ENCODE measurements around the gene DISC1.

DNA sequence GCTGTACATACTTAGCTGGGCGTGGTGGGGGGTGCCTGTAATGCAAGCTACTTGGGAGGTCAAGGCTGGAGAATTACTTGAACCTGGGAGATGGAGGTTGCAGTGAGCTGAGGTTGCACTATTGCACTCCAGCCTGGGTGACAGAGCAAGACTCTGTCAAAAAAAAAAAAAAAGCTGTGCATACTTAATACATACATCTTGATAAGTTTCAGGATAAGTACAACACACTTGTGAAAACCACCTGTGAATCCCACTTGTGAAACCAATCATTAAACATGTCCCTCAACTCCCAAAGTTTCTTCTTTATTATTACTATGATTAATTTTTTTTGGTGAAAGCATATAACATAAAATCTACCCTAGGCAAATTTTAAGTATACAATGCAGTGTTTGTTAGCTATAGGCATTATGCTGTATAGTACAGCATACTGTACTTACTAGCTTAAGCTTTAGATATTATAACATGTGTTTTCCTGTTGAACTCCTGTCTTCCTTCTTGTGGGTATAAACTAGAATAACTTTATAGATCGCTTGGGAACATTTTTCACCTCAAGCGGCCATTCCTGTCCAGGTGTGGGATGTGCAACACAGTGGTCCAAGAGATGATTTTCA is 41.4 kb downstream of the DISC1 start:
- TF ChIP-seq, protein P1, sequence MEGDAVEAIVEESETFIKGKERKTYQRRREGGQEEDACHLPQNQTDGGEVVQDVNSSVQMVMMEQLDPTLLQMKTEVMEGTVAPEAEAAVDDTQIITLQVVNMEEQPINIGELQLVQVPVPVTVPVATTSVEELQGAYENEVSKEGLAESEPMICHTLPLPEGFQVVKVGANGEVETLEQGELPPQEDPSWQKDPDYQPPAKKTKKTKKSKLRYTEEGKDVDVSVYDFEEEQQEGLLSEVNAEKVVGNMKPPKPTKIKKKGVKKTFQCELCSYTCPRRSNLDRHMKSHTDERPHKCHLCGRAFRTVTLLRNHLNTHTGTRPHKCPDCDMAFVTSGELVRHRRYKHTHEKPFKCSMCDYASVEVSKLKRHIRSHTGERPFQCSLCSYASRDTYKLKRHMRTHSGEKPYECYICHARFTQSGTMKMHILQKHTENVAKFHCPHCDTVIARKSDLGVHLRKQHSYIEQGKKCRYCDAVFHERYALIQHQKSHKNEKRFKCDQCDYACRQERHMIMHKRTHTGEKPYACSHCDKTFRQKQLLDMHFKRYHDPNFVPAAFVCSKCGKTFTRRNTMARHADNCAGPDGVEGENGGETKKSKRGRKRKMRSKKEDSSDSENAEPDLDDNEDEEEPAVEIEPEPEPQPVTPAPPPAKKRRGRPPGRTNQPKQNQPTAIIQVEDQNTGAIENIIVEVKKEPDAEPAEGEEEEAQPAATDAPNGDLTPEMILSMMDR (IDR thresholded peaks at IDR 0.05): no peak
- TF ChIP-seq POLR2AphosphoS5 (IDR thresholded peaks at IDR 0.05): no peak
